IMR-90 (cell line): ENCODE results near the gene PDGFD.

Experiments
- BHLHE40 ChIP-seq: fragments of 150-350 bp; IDR thresholded peaks from 2 replicates; pipeline ENCODE4 v1.6.1; 2016; ENCODE audit warnings: mild to moderate bottlenecking, low read depth, low read length
- MAFK ChIP-seq: IDR thresholded peaks from 2 replicates; pipeline ENCODE4 v1.6.1; 2012; ENCODE audit warnings: low read depth, low read length, improper control_type of control experiment
- RAD21 ChIP-seq: IDR thresholded peaks from 2 replicates; pipeline ENCODE4 v1.6.1; 2012; ENCODE audit warnings: low read length, improper control_type of control experiment
- RCOR1 ChIP-seq: IDR thresholded peaks from 2 replicates; pipeline ENCODE4 v1.6.1; 2012; ENCODE audit warnings: mild to moderate bottlenecking, low read length, improper control_type of control experiment; ENCODE audit not compliant: insufficient replicate concordance
- TF ChIP-seq, protein P1 (sequence below): conservative IDR thresholded peaks from 2 replicates; pipeline ENCODE4 v1.5.1; 2012; ENCODE audit warnings: mild to moderate bottlenecking, low read depth, low read length, improper control_type of control experiment
- TF ChIP-seq, protein P2 (sequence below): fragments of 150-350 bp; IDR thresholded peaks from 2 replicates; pipeline ENCODE4 v1.6.1; 2017; ENCODE audit warnings: mild to moderate bottlenecking, antibody characterized with exemption, low read length, low read depth

DNA sequence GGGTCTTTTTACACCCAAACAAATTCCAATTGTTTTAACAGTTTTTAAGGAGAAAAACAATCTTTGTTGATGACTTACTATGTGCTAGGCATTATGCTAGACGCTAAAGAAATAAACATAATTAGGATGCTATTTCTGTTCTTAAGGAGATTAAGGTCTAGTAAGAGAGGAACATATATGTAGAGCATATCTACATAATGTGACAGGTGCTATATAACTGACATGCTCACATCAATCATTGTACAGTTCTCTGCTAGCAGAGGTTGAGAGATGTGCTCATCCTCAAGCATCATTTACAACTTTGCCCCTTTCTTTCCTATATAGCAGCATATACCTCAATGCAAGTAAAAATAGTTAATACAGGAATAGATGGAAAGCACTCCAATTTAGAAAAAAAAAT, 37.5 kb downstream of the PDGFD start:
- TF ChIP-seq, protein P1, sequence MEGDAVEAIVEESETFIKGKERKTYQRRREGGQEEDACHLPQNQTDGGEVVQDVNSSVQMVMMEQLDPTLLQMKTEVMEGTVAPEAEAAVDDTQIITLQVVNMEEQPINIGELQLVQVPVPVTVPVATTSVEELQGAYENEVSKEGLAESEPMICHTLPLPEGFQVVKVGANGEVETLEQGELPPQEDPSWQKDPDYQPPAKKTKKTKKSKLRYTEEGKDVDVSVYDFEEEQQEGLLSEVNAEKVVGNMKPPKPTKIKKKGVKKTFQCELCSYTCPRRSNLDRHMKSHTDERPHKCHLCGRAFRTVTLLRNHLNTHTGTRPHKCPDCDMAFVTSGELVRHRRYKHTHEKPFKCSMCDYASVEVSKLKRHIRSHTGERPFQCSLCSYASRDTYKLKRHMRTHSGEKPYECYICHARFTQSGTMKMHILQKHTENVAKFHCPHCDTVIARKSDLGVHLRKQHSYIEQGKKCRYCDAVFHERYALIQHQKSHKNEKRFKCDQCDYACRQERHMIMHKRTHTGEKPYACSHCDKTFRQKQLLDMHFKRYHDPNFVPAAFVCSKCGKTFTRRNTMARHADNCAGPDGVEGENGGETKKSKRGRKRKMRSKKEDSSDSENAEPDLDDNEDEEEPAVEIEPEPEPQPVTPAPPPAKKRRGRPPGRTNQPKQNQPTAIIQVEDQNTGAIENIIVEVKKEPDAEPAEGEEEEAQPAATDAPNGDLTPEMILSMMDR = no peak
- TF ChIP-seq, protein P2, sequence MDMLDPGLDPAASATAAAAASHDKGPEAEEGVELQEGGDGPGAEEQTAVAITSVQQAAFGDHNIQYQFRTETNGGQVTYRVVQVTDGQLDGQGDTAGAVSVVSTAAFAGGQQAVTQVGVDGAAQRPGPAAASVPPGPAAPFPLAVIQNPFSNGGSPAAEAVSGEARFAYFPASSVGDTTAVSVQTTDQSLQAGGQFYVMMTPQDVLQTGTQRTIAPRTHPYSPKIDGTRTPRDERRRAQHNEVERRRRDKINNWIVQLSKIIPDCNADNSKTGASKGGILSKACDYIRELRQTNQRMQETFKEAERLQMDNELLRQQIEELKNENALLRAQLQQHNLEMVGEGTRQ = no peak
- no peak for TF ChIP-seq BHLHE40
- TF ChIP-seq RCOR1 = no peak
- no peak for TF ChIP-seq MAFK
- TF ChIP-seq RAD21 = no peak
